Sigmoid colon (tissue), 4 donors: ENCODE measurements around the gene PRAMEF1.

Experiments
- CTCF ChIP-seq, 4 experiments: fragments of 450-650 bp in 3 of 4; fragments of 200-600 bp in 1 of 4; IDR thresholded peaks; one replicate each; pipeline ENCODE4 v1.5.1; 2016 to 2019; ENCODE audit warnings: antibody characterized with exemption in 4 of 4, mild to moderate bottlenecking in 3 of 4, moderate library complexity in 2 of 4
- EP300 ChIP-seq, 4 donors: sonication (generic); formaldehyde crosslinking; IDR thresholded peaks; one replicate each; pipeline ENCODE4 v1.6.1; 2017; ENCODE audit warnings: antibody characterized with exemption in 4 of 4
- POLR2A ChIP-seq, 2 donors: fragments of 450-650 bp; IDR thresholded peaks; one replicate each; pipeline ENCODE4 v1.6.1; 2016; ENCODE audit warnings: antibody characterized with exemption in 2 of 2, mild to moderate bottlenecking in 2 of 2, moderate library complexity in 2 of 2

- TF ChIP-seq POLR2A (IDR thresholded peaks at IDR 0.05) (no peak), CTCF (IDR thresholded peaks at IDR 0.05) (no peak), EP300 (IDR thresholded peaks at IDR 0.05) (no peak)
Observed at GRCh38 chr1:12763479-12763878, 27.7 kb upstream of the PRAMEF1 start.
